Stimulated activated effector memory CD8-positive, alpha-beta T cell treated with anti-CD3 and anti-CD28 coated beads, Interleukin-12 subunit alpha, Interleukin-12 subunit beta, amount 100 ng/mL, for 72 hours (primary cell): Measurements from ENCODE around the gene SPPL3.
"Not testable (repeated sequence)": the region's sequence is repeated elsewhere in the genome, so short reads cannot be mapped to it uniquely, and the experiment has no call there.

Experiments used
- ATAC-seq: fragments of 150-1000 bp; cut with Tn5 transposase; 2 replicates; pipeline ENCODE4 v1.10.0; 2021
- DNase-seq, 2 donors: peaks; one replicate each; pipeline ENCODE4 v3.0.0; 2021 to 2022; ENCODE audit warnings: low spot score in 2 of 2
- H3K27ac Mint-ChIP-seq: one replicate; pipeline ENCODE4 v1.8.0; 2022; ENCODE audit warnings: mild to moderate bottlenecking, mixed read lengths
- H3K36me3 Mint-ChIP-seq: one replicate; pipeline ENCODE4 v1.8.0; 2022; ENCODE audit warnings: mild to moderate bottlenecking, mixed read lengths
- H3K4me1 Mint-ChIP-seq: one replicate; pipeline ENCODE4 v1.8.0; 2022; ENCODE audit warnings: mixed read lengths
- H3K4me3 Mint-ChIP-seq: one replicate; pipeline ENCODE4 v1.8.0; 2022; ENCODE audit warnings: mild to moderate bottlenecking, mixed read lengths
- H3K9me3 Mint-ChIP-seq: one replicate; pipeline ENCODE4 v1.8.0; 2022; ENCODE audit warnings: mixed read lengths

SPPL3 gene

GRCh38 chr12:120810021-120810420 lies 94.1 kb downstream of the SPPL3 start:
- no peak overlapping the region for H3K4me3 Mint-ChIP-seq
- peaks cover 29% of the 10 kb centered on the region for H3K4me1 Mint-ChIP-seq
- peak overlapping the region; percentile 7 for H3K27ac Mint-ChIP-seq
- DNase-seq = no peak
- H3K36me3 Mint-ChIP-seq = peaks cover 38% of the 10 kb centered on the region
- no peaks in the 10 kb centered on the region for H3K9me3 Mint-ChIP-seq
- ATAC-seq = no peak

- Mint-ChIP-seq H3K4me1 (peaks cover 21% of the 10 kb centered on the region), H3K36me3 (peaks cover 26% of the 10 kb centered on the region), H3K27ac (no peak overlapping the region), H3K4me3 (no peak overlapping the region), H3K9me3 (no peaks in the 10 kb centered on the region)
- no peak for DNase-seq
- ATAC-seq = no peak
These were observed 99.7 kb downstream of the SPPL3 start for GRCh38 chr12:120804428-120804827.

GRCh38 chr12:120801146-120801545 lies 103.0 kb downstream of the SPPL3 start:
- no peak for ATAC-seq
- Mint-ChIP-seq H3K4me1 (peaks cover 42% of the 10 kb centered on the region), H3K4me3 (no peak overlapping the region), H3K27ac (peak overlapping the region; percentile 69), H3K9me3 (peaks cover 5% of the 10 kb centered on the region), H3K36me3 (peaks cover 15% of the 10 kb centered on the region)
- DNase-seq = no peak

- no peak overlapping the region for H3K4me3 Mint-ChIP-seq
- H3K4me1 Mint-ChIP-seq = peaks cover 42% of the 10 kb centered on the region
- H3K36me3 Mint-ChIP-seq = peaks cover 20% of the 10 kb centered on the region
- ATAC-seq = peak; percentile 83
- H3K27ac Mint-ChIP-seq = peak overlapping the region; percentile 69
- peaks cover 8% of the 10 kb centered on the region for H3K9me3 Mint-ChIP-seq
- DNase-seq = no peak
These were observed 103.5 kb downstream of the SPPL3 start for GRCh38 chr12:120800665-120801064.

- peak overlapping the region; percentile 81 for H3K27ac Mint-ChIP-seq
These were observed 104.7 kb downstream of the SPPL3 start for GRCh38 chr12:120799243-120800045.

GRCh38 chr12:120798696-120799095 lies 105.5 kb downstream of the SPPL3 start:
- DNase-seq (no peak), ATAC-seq (no peak)
- Mint-ChIP-seq H3K4me3 (no peak overlapping the region), H3K36me3 (peaks cover 20% of the 10 kb centered on the region), H3K4me1 (peaks cover 42% of the 10 kb centered on the region), H3K27ac (peak overlapping the region; percentile 81), H3K9me3 (peaks cover 15% of the 10 kb centered on the region)

More at GRCh38 chr12:120799243-120800045, 104.7 kb downstream of the SPPL3 start:
- DNase-seq (no peak), ATAC-seq (no peak)
- H3K36me3 Mint-ChIP-seq = peaks cover 20% of the 10 kb centered on the region
- no peak overlapping the region for H3K4me3 Mint-ChIP-seq
- H3K9me3 Mint-ChIP-seq = peaks cover 15% of the 10 kb centered on the region
- H3K4me1 Mint-ChIP-seq = peaks cover 42% of the 10 kb centered on the region

GRCh38 chr12:120797677-120798642 lies 106.2 kb downstream of the SPPL3 start:
- Mint-ChIP-seq H3K36me3 (peaks cover 20% of the 10 kb centered on the region), H3K27ac (peak overlapping the region; percentile 81), H3K4me3 (peak overlapping the region; percentile 19), H3K9me3 (peaks cover 15% of the 10 kb centered on the region), H3K4me1 (peaks cover 42% of the 10 kb centered on the region)
- ATAC-seq (peak; percentile 85), DNase-seq (no peak)

- peaks cover 40% of the 10 kb centered on the region for H3K4me1 Mint-ChIP-seq
- ATAC-seq (no peak), DNase-seq (no peak)
- H3K4me3 Mint-ChIP-seq = no peak overlapping the region
- peaks cover 15% of the 10 kb centered on the region for H3K9me3 Mint-ChIP-seq
- peaks cover 20% of the 10 kb centered on the region for H3K36me3 Mint-ChIP-seq
- no peak overlapping the region for H3K27ac Mint-ChIP-seq
These were observed 108.5 kb downstream of the SPPL3 start for GRCh38 chr12:120795441-120796178.

GRCh38 chr12:120793357-120793756 lies 110.8 kb downstream of the SPPL3 start:
- Mint-ChIP-seq H3K4me1 (peaks cover 27% of the 10 kb centered on the region), H3K27ac (no peak overlapping the region), H3K9me3 (peaks cover 15% of the 10 kb centered on the region), H3K36me3 (peaks cover 34% of the 10 kb centered on the region), H3K4me3 (no peak overlapping the region)
- DNase-seq = no peak
- ATAC-seq = no peak

- ATAC-seq, DNase-seq, H3K4me3 Mint-ChIP-seq: not testable (repeated sequence)
- H3K27ac Mint-ChIP-seq = peak overlapping the region; percentile 24
- H3K36me3 Mint-ChIP-seq = peaks cover 35% of the 10 kb centered on the region
- H3K4me1 Mint-ChIP-seq = peaks cover 25% of the 10 kb centered on the region
- peaks cover 15% of the 10 kb centered on the region for H3K9me3 Mint-ChIP-seq
These were observed 111.7 kb downstream of the SPPL3 start for GRCh38 chr12:120792456-120792855.

GRCh38 chr12:120791669-120792176 lies 112.4 kb downstream of the SPPL3 start:
- Mint-ChIP-seq H3K4me3 (no peak overlapping the region), H3K4me1 (peaks cover 22% of the 10 kb centered on the region), H3K36me3 (peaks cover 27% of the 10 kb centered on the region), H3K9me3 (peaks cover 15% of the 10 kb centered on the region), H3K27ac (no peak overlapping the region)
- ATAC-seq = no peak
- no peak for DNase-seq

GRCh38 chr12:120790114-120790513 lies 114.0 kb downstream of the SPPL3 start:
- Mint-ChIP-seq H3K9me3 (peaks cover 5% of the 10 kb centered on the region), H3K4me1 (peaks cover 22% of the 10 kb centered on the region), H3K27ac (no peak overlapping the region)

GRCh38 chr12:120787889-120788288 lies 116.3 kb downstream of the SPPL3 start:
- H3K4me1 Mint-ChIP-seq = peaks cover 44% of the 10 kb centered on the region
- H3K27ac Mint-ChIP-seq = no peak overlapping the region
- peaks cover 32% of the 10 kb centered on the region for H3K36me3 Mint-ChIP-seq
- no peak overlapping the region for H3K4me3 Mint-ChIP-seq
- ATAC-seq (no peak), DNase-seq (no peak)
- H3K9me3 Mint-ChIP-seq = no peaks in the 10 kb centered on the region

More at GRCh38 chr12:120790114-120790513, 114.0 kb downstream of the SPPL3 start:
- H3K36me3 Mint-ChIP-seq = peaks cover 18% of the 10 kb centered on the region
- no peak for ATAC-seq
- no peak for DNase-seq
- H3K4me3 Mint-ChIP-seq = no peak overlapping the region

- peaks cover 63% of the 10 kb centered on the region for H3K36me3 Mint-ChIP-seq
- H3K4me1 Mint-ChIP-seq = peaks cover 38% of the 10 kb centered on the region
- no peak overlapping the region for H3K4me3 Mint-ChIP-seq
- H3K9me3 Mint-ChIP-seq = no peaks in the 10 kb centered on the region
- no peak for DNase-seq
- ATAC-seq = peak; percentile 86
- peak overlapping the region; percentile 77 for H3K27ac Mint-ChIP-seq
These were observed 119.4 kb downstream of the SPPL3 start for GRCh38 chr12:120784804-120785203.
